T-helper 22 cell (primary cell): ENCODE data around the gene DDI2.
"Not testable (repeated sequence)": the region's sequence is repeated elsewhere in the genome, so short reads cannot be mapped to it uniquely, and the experiment has no call there.

Source experiments
- DNase-seq: peaks from one replicate; pipeline ENCODE4 v3.0.0-alpha.2; 2020; ENCODE audit warnings: low read depth

Gene DDI2

GRCh38 chr1:15617173-15618076 lies at the start of gene DDI2:
DDI2 (plus strand) TSS chr1:15617458; CDS start chr1:15617671, 213 bp downstream.
- peak; percentile 94 for DNase-seq

- no peak for DNase-seq
Observed at GRCh38 chr1:15568387-15569073, 48.7 kb upstream of the DDI2 start.

DNA sequence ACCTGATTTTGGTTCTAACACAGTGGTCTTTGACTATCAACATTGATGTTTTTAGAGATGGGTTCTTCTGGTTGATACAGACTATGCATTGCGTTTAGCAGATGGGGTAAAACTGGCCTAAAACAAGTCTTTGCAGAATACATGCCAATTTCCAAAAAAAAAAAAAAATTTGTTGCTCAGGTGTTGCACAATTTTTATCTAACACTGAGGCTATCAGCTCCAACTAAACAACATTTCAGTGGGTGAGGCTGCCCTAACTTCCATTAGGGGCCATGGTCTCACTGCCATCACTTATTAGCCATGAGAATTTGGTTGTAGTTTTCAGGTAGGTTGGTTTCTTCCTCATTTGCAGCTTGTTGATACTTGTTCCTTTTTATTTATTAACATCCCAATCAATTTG lies 46.4 kb upstream of the DDI2 start:
- no peak for DNase-seq

DNA sequence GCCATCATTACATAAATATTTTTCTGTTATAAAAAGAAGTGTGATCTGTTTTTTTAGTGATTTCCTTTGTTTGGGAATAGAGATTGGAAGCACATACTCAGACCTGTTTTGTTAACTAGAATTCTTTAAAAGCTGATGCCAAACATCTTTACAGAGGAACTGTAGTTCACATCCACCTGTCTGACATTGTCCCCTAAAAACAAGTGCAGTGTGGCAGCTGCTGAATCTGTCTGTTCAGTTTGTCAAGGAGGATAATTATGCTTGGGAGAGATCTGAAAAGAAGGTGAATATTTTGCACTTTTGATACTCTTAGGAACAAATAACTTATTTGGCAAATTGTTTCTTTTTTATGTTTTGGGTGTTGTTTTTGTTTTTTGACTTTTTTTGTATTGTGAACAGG lies 46.0 kb upstream of the DDI2 start:
- no peak for DNase-seq

- no peak for DNase-seq
Observed at GRCh38 chr1:15573477-15573876, 43.8 kb upstream of the DDI2 start.

DNA sequence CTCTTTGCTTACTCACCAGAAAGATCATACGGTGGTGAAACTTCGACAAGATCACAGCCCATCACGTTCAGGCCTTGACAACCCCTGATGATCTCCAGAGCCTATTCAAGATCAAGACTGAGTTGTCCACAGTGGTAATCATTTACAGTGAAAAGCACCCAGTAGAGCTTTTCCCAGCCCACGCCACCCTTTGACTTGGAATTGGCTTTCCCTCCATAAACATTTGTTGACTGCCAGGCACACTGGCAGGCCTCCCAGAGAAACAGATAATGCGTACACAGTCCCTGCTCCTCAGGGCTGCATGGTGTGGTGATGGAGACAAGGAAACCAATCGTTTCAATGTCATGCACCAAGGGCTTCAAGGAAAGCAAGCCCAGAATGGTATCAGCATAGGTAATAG lies 42.5 kb upstream of the DDI2 start:
- no peak for DNase-seq

DNA sequence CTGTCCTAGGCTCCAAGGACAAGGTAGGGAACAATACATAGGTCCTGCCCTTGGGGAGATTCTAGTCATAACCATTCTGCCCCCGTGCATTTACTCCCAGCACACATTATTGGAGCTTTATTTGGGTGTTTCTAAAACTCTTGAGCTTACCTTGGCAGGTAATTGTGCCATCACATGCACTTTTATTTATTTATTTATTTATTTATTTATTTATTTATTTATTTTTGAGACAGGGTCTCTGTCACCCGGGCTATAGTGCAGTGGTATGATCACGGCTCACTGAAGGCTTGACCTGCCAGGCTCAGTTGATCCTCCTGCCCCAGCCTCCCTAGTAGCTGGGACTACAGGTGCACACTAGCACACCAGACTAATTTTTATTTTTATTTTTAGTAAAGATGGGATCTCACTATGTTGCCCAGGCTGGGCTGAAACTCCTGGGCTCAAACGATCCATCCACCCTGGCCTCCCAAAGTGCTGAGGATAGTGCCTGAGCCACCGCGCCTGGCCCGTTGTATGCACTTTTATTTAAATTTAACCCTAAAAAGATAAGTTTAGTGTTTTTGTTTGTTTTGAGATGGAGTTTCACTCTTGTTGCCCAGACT lies 41.6 kb upstream of the DDI2 start:
- no peak for DNase-seq

DNA sequence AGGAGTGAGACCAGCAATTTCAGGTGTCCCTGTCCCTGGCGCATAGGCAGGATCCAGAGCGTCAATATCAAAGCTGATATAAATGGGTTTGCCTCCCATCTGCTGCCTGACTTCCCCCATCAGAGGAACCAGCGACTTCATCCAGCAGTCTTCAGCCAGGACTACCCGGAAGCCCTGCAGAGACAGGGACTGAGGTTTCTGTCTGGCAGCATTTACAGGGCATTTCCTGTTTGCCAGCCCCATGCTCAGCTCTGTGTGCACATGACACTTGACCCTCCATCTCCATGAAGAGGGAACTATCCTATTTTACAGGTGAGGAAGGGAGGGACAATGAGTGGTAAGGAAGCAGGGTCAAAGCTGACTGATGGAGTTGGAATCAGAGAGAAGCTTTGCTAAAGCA lies 39.6 kb upstream of the DDI2 start:
- DNase-seq = no peak

GRCh38 chr1:15578921-15579682 lies 38.2 kb upstream of the DDI2 start:
- no peak for DNase-seq

GRCh38 chr1:15579683-15580047 lies 37.6 kb upstream of the DDI2 start:
- DNase-seq = no peak

GRCh38 chr1:15583016-15583706 lies 34.1 kb upstream of the DDI2 start:
- no peak for DNase-seq

- DNase-seq = no peak
Observed at GRCh38 chr1:15584489-15585363, 32.5 kb upstream of the DDI2 start, which contains the start of gene AGMAT. AGMAT (minus strand) TSS chr1:15585051; CDS start chr1:15584967, 84 bp downstream.

GRCh38 chr1:15592285-15592684 lies 25.0 kb upstream of the DDI2 start:
- no peak for DNase-seq

GRCh38 chr1:15595809-15596617 lies 21.2 kb upstream of the DDI2 start:
- DNase-seq = no peak

GRCh38 chr1:15598436-15598835 lies 18.8 kb upstream of the DDI2 start:
- DNase-seq = no peak

GRCh38 chr1:15603050-15603965 lies 13.9 kb upstream of the DDI2 start:
- peak; percentile 85 for DNase-seq

DNA sequence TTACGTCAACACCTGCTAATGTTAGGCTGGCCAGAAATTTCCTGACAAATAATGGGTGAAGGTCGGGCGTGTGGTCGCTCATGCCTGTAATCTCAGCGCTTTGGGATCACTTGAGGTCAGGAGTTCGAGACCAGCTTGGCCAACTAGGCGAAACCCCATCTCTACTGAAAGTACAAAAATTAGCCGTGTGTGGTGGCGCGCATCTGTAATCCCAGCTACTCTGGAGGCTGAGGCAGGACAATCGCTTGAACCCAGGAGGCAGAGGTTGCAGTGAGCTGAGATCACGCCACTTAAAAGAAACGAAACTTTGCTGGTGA lies 13.3 kb upstream of the DDI2 start:
- not testable (repeated sequence) for DNase-seq

DNA sequence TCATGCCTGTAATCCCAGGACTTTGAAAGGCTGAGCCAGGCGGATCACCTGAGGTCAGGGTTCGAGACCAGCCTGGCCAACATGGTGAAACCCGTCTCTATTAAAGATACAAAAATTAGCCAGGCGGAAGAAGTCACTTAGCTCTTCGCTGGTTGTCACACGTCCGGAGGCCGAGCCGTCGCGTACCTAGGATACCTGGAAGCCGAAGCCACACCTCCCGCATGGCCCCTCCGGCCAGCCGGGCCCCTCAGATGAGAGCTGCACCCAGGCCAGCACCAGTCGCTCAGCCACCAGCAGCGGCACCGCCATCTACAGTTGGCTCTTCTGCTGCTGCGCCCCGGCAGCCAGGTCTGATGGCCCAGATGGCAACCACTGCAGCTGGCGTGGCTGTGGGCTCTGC lies 12.9 kb upstream of the DDI2 start:
- not testable (repeated sequence) for DNase-seq
